ENCODE results near the gene CYP2E1.

Gene CYP2E1

GRCh38 chr10:133528296-133528844 is 1.2 kb downstream of the CYP2E1 start:
- WGBS (ENCODE audit: insufficient coverage), result 2% methylated on average over 29 of the region's 50 CpGs
- no peaks in the 10 kb centered on the region for H3K36me3 ChIP-seq (ENCODE audit: control insufficient read depth in 4 of 4, insufficient read depth in 4 of 4, low read length in 3 of 4)
- H3K4me3 ChIP-seq (ENCODE audit: control insufficient read depth in 1 of 7, extremely low read depth in 1 of 7, insufficient read depth in 4 of 7, low read depth in 2 of 7, low read length in 6 of 7), result peak overlapping the region in 5 of 7 experiments; percentile 8 to 65 (median 40)
- H3K27ac ChIP-seq (ENCODE audit: insufficient read depth in 1 of 2, low read depth in 1 of 2, low read length in 2 of 2, poor library complexity in 1 of 2, severe bottlenecking in 2 of 2), result no peak overlapping the region
- POLR2A ChIA-PET, result no interaction called here
- H3K4me1 ChIP-seq (ENCODE audit: control extremely low read depth in 1 of 4, control insufficient read depth in 4 of 4, insufficient read depth in 4 of 4, low read length in 3 of 4), result peaks cover 6 to 35% (median 34%) of the 10 kb centered on the region in 4 experiments
- CTCF ChIA-PET, result interaction anchor here (0.6 kb wide), 1 partner anchor 1728 kb away, joined by 4 read pairs; no protein-coding TSS in a partner anchor
- peaks cover 1 to 18% (median 6%) of the 10 kb centered on the region in 5 experiments for H3K9me3 ChIP-seq (ENCODE audit: control extremely low read depth in 1 of 5, control insufficient read depth in 4 of 5, insufficient read depth in 2 of 5, low read depth in 1 of 5, low read length in 4 of 5)
- H3K27me3 ChIP-seq (replicated peaks in 2 of 5; ENCODE audit: control insufficient read depth in 4 of 5, insufficient read depth in 5 of 5, low read length in 4 of 5), result peaks cover 0 to 86% (median 24%) of the 10 kb centered on the region in 5 experiments
- peak in 1 of 3 donors; percentile 30 for DNase-seq

GRCh38 chr10:133528845-133529575 is 1.8 kb downstream of the CYP2E1 start:
- CTCF ChIA-PET, result interaction anchor here (0.6 to 1.2 kb wide), 3 partner anchors 29 to 1728 kb away, joined by 3 to 4 read pairs (median 3); no protein-coding TSS in a partner anchor
- H3K9me3 ChIP-seq (ENCODE audit: control extremely low read depth in 1 of 5, control insufficient read depth in 4 of 5, insufficient read depth in 2 of 5, low read depth in 1 of 5, low read length in 4 of 5), result peaks cover 0 to 12% (median 1%) of the 10 kb centered on the region in 5 experiments
- H3K4me1 ChIP-seq (ENCODE audit: control extremely low read depth in 1 of 4, control insufficient read depth in 4 of 4, insufficient read depth in 4 of 4, low read length in 3 of 4), result peaks cover 6 to 35% (median 34%) of the 10 kb centered on the region in 4 experiments
- peaks cover 0 to 86% (median 24%) of the 10 kb centered on the region in 5 experiments for H3K27me3 ChIP-seq (replicated peaks in 2 of 5; ENCODE audit: control insufficient read depth in 4 of 5, insufficient read depth in 5 of 5, low read length in 4 of 5)
- DNase-seq, result peak; percentile 21 to 68 (median 59)
- POLR2A ChIA-PET, result no interaction called here
- peak overlapping the region in 6 of 7 experiments; percentile 8 to 65 (median 30) for H3K4me3 ChIP-seq (ENCODE audit: control insufficient read depth in 1 of 7, extremely low read depth in 1 of 7, insufficient read depth in 4 of 7, low read depth in 2 of 7, low read length in 6 of 7)
- H3K27ac ChIP-seq (ENCODE audit: insufficient read depth in 1 of 2, low read depth in 1 of 2, low read length in 2 of 2, poor library complexity in 1 of 2, severe bottlenecking in 2 of 2), result no peak overlapping the region
- WGBS (ENCODE audit: insufficient coverage), result under 1% methylated on average over 31 of the region's 37 CpGs
- no peaks in the 10 kb centered on the region for H3K36me3 ChIP-seq (ENCODE audit: control insufficient read depth in 4 of 4, insufficient read depth in 4 of 4, low read length in 3 of 4)

- Histone ChIP-seq H3K4me1 (ENCODE audit: control extremely low read depth in 1 of 4, control insufficient read depth in 4 of 4, insufficient read depth in 4 of 4, low read length in 3 of 4) (peaks cover 6 to 35% (median 34%) of the 10 kb centered on the region in 4 experiments), H3K4me3 (ENCODE audit: control insufficient read depth in 1 of 7, extremely low read depth in 1 of 7, insufficient read depth in 4 of 7, low read depth in 2 of 7, low read length in 6 of 7) (peak overlapping the region; percentile 1 to 65 (median 25)), H3K36me3 (ENCODE audit: control insufficient read depth in 4 of 4, insufficient read depth in 4 of 4, low read length in 3 of 4) (no peaks in the 10 kb centered on the region), H3K27me3 (replicated peaks in 2 of 5; ENCODE audit: control insufficient read depth in 4 of 5, insufficient read depth in 5 of 5, low read length in 4 of 5) (peaks cover 0 to 89% (median 24%) of the 10 kb centered on the region in 5 experiments), H3K9me3 (ENCODE audit: control extremely low read depth in 1 of 5, control insufficient read depth in 4 of 5, insufficient read depth in 2 of 5, low read depth in 1 of 5, low read length in 4 of 5) (peaks cover 0 to 7% (median 0%) of the 10 kb centered on the region in 5 experiments), H3K27ac (ENCODE audit: insufficient read depth in 1 of 2, low read depth in 1 of 2, low read length in 2 of 2, poor library complexity in 1 of 2, severe bottlenecking in 2 of 2) (no peak overlapping the region)
- ChIA-PET POLR2A (no interaction called here), CTCF (interaction anchor here (0.7 to 1.2 kb wide), 2 partner anchors 28 to 69 kb away, joined by 3 read pairs; no protein-coding TSS in a partner anchor)
- WGBS (ENCODE audit: insufficient coverage), result 0% methylated on average over 24 of the region's 26 CpGs
- DNase-seq, result peak in 2 of 3 donors; percentile 16 to 34
These were observed 2.4 kb downstream of the CYP2E1 start for GRCh38 chr10:133529576-133529946.

- Histone ChIP-seq H3K27me3 (replicated peaks in 2 of 5; ENCODE audit: control insufficient read depth in 4 of 5, insufficient read depth in 5 of 5, low read length in 4 of 5) (peaks cover 0 to 81% (median 23%) of the 10 kb centered on the region in 5 experiments), H3K27ac (ENCODE audit: insufficient read depth in 1 of 2, low read depth in 1 of 2, low read length in 2 of 2, poor library complexity in 1 of 2, severe bottlenecking in 2 of 2) (no peak overlapping the region), H3K36me3 (ENCODE audit: control insufficient read depth in 4 of 4, insufficient read depth in 4 of 4, low read length in 3 of 4) (no peaks in the 10 kb centered on the region), H3K4me1 (ENCODE audit: control extremely low read depth in 1 of 4, control insufficient read depth in 4 of 4, insufficient read depth in 4 of 4, low read length in 3 of 4) (peaks cover 6 to 35% (median 34%) of the 10 kb centered on the region in 4 experiments), H3K4me3 (ENCODE audit: control insufficient read depth in 1 of 7, extremely low read depth in 1 of 7, insufficient read depth in 4 of 7, low read depth in 2 of 7, low read length in 6 of 7) (peak overlapping the region in 2 of 7 experiments; percentile 3 to 37), H3K9me3 (ENCODE audit: control extremely low read depth in 1 of 5, control insufficient read depth in 4 of 5, insufficient read depth in 2 of 5, low read depth in 1 of 5, low read length in 4 of 5) (peaks cover 0 to 4% (median 0%) of the 10 kb centered on the region in 5 experiments)
- POLR2A ChIA-PET, result no interaction called here
- DNase-seq, result peak; percentile 14 to 61 (median 44)
- CTCF ChIA-PET, result interaction anchor here (1.0 kb wide), 1 partner anchor 9 kb away, joined by 3 read pairs; no protein-coding TSS in a partner anchor
- 23% methylated on average over 9 of the region's 9 CpGs for WGBS (ENCODE audit: insufficient coverage)
These were observed 3.3 kb downstream of the CYP2E1 start for GRCh38 chr10:133530506-133530905.

GRCh38 chr10:133532871-133533270 is 5.7 kb downstream of the CYP2E1 start:
- no peak overlapping the region for H3K4me3 ChIP-seq (ENCODE audit: control insufficient read depth in 1 of 7, extremely low read depth in 1 of 7, insufficient read depth in 4 of 7, low read depth in 2 of 7, low read length in 6 of 7)
- no peaks in the 10 kb centered on the region for H3K9me3 ChIP-seq (ENCODE audit: control extremely low read depth in 1 of 5, control insufficient read depth in 4 of 5, insufficient read depth in 2 of 5, low read depth in 1 of 5, low read length in 4 of 5)
- peaks cover 6 to 34% (median 32%) of the 10 kb centered on the region in 4 experiments for H3K4me1 ChIP-seq (ENCODE audit: control extremely low read depth in 1 of 4, control insufficient read depth in 4 of 4, insufficient read depth in 4 of 4, low read length in 3 of 4)
- CTCF ChIA-PET, result interaction anchor here (1.3 kb wide), 1 partner anchor 14 kb away, joined by 4 read pairs; no protein-coding TSS in a partner anchor
- no peaks in the 10 kb centered on the region for H3K36me3 ChIP-seq (ENCODE audit: control insufficient read depth in 4 of 4, insufficient read depth in 4 of 4, low read length in 3 of 4)
- no peak for DNase-seq
- POLR2A ChIA-PET, result no interaction called here
- 97% methylated on average over 5 of the region's 7 CpGs for WGBS (ENCODE audit: insufficient coverage)
- H3K27ac ChIP-seq (ENCODE audit: insufficient read depth in 1 of 2, low read depth in 1 of 2, low read length in 2 of 2, poor library complexity in 1 of 2, severe bottlenecking in 2 of 2), result no peak overlapping the region
- H3K27me3 ChIP-seq (replicated peaks in 2 of 5; ENCODE audit: control insufficient read depth in 4 of 5, insufficient read depth in 5 of 5, low read length in 4 of 5), result peaks cover 0 to 58% (median 16%) of the 10 kb centered on the region in 5 experiments

DNA sequence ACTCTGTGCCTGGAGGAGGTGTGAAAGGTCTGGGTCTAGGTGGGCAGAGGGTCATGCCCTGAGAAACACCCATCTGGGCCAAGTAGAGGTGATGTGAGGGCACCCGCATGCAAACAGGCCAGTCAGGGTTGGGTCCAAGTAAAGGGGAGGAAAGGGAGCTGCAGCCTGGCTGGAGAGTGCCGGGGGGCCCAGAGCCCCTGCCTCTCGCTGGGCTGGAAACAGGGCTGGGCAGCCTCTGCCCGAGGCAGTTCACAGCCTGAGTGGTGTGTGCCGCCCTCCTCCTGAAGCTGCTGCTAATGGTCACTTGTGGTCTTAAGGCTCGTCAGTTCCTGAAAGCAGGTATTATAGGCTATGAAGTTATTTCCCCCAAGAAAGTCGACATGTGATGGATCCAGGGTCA is 7.3 kb downstream of the CYP2E1 start:
- H3K9me3 ChIP-seq (ENCODE audit: control extremely low read depth in 1 of 5, control insufficient read depth in 4 of 5, insufficient read depth in 2 of 5, low read depth in 1 of 5, low read length in 4 of 5), result no peaks in the 10 kb centered on the region
- POLR2A ChIA-PET, result no interaction called here
- peaks cover 6 to 21% (median 17%) of the 10 kb centered on the region in 4 experiments for H3K4me1 ChIP-seq (ENCODE audit: control extremely low read depth in 1 of 4, control insufficient read depth in 4 of 4, insufficient read depth in 4 of 4, low read length in 3 of 4)
- H3K27ac ChIP-seq (ENCODE audit: insufficient read depth in 1 of 2, low read depth in 1 of 2, low read length in 2 of 2, poor library complexity in 1 of 2, severe bottlenecking in 2 of 2), result no peak overlapping the region
- DNase-seq, result no peak
- H3K36me3 ChIP-seq (ENCODE audit: control insufficient read depth in 4 of 4, insufficient read depth in 4 of 4, low read length in 3 of 4), result no peaks in the 10 kb centered on the region
- peaks cover 0 to 43% (median 11%) of the 10 kb centered on the region in 5 experiments for H3K27me3 ChIP-seq (replicated peaks in 2 of 5; ENCODE audit: control insufficient read depth in 4 of 5, insufficient read depth in 5 of 5, low read length in 4 of 5)
- 87% methylated on average over 6 of the region's 7 CpGs for WGBS (ENCODE audit: insufficient coverage)
- CTCF ChIA-PET, result interaction anchor here (1.5 kb wide), 1 partner anchor 14 kb away, joined by 3 read pairs; no protein-coding TSS in a partner anchor
- no peak overlapping the region for H3K4me3 ChIP-seq (ENCODE audit: control insufficient read depth in 1 of 7, extremely low read depth in 1 of 7, insufficient read depth in 4 of 7, low read depth in 2 of 7, low read length in 6 of 7)

All from common myeloid progenitor, CD34-positive (primary cell).